Hepatocyte (in vitro differentiated cells): ENCODE measurements around the gene COL4A2. TPM values are rescaled to one million over a fixed set of nuclear protein-coding genes. Genes with fewer than 3 reads are reported as not detected.

Source experiments
- DNase-seq: peaks from one replicate; pipeline ENCODE4 v3.0.0-alpha.2; 2016; ENCODE audit warnings: low spot score
- H2AFZ ChIP-seq: fragments of 200-600 bp; sonication (generic); 2 replicates; pipeline ENCODE4 v1.6.0; 2016; ENCODE audit warnings: antibody characterized with exemption, mild to moderate bottlenecking
- H3K27ac ChIP-seq: fragments of 200-600 bp; sonication (generic); 2 replicates; pipeline ENCODE4 v1.5.1; 2016; ENCODE audit warnings: mild to moderate bottlenecking
- H3K27me3 ChIP-seq: fragments of 200-600 bp; sonication (generic); 2 replicates; pipeline ENCODE4 v1.6.1; 2016
- H3K36me3 ChIP-seq: fragments of 200-600 bp; sonication (generic); replicated peaks from 2 replicates; pipeline ENCODE4 v1.5.1; 2016; ENCODE audit warnings: low read depth; ENCODE audit not compliant: insufficient read depth
- H3K4me1 ChIP-seq: fragments of 200-600 bp; sonication (generic); 2 replicates; pipeline ENCODE4 v1.5.1; 2016; ENCODE audit warnings: mild to moderate bottlenecking, moderate library complexity; ENCODE audit not compliant: insufficient read depth
- H3K4me2 ChIP-seq: fragments of 200-600 bp; sonication (generic); 2 replicates; pipeline ENCODE4 v1.6.0; 2016
- H3K4me3 ChIP-seq: fragments of 200-600 bp; sonication (generic); 2 replicates; pipeline ENCODE4 v1.5.1; 2016; ENCODE audit warnings: mild to moderate bottlenecking
- H3K79me2 ChIP-seq: fragments of 200-600 bp; sonication (generic); 2 replicates; pipeline ENCODE4 v1.6.0; 2017; ENCODE audit warnings: mild to moderate bottlenecking
- H3K9me2 ChIP-seq: fragments of 200-600 bp; sonication (generic); replicated peaks from 2 replicates; pipeline ENCODE4 v1.6.0; 2017; ENCODE audit warnings: mild to moderate bottlenecking; ENCODE audit not compliant: insufficient read depth
- H3K9me3 ChIP-seq: fragments of 200-600 bp; sonication (generic); 2 replicates; pipeline ENCODE4 v1.5.1; 2016; ENCODE audit warnings: low read depth, mild to moderate bottlenecking
- H4K20me1 ChIP-seq: fragments of 200-600 bp; sonication (generic); 2 replicates; pipeline ENCODE4 v1.6.0; 2016; ENCODE audit warnings: mild to moderate bottlenecking; ENCODE audit not compliant: insufficient read depth, poor library complexity, severe bottlenecking
- EZH2 ChIP-seq: fragments of 200-600 bp; sonication (generic); IDR thresholded peaks from 2 replicates; pipeline ENCODE4 v1.6.1; 2016; ENCODE audit warnings: antibody characterized with exemption, mild to moderate bottlenecking, borderline replicate concordance
- EZH2phosphoT487 ChIP-seq: fragments of 200-600 bp; sonication (generic); IDR thresholded peaks from one replicate; pipeline ENCODE4 v1.6.1; 2018; ENCODE audit warnings: antibody characterized with exemption, mild to moderate bottlenecking, low read depth, moderate library complexity; ENCODE audit not compliant: unreplicated experiment, severe bottlenecking
- WGBS: methylation state at CpG from one replicate; pipeline ENCODE4 v1.1.6; 2016; ENCODE audit warnings: low lambda C conversion rate; ENCODE audit errors: missing lambda C conversion rate; 5-methylcytosine and 5-hydroxymethylcytosine counted together
- polyA plus RNA-seq: library from polyadenylated mRNA; unstranded; fragments of >200 nt; fragmentation: Nextera tagmentation; extraction: Ambion mirVana; gene quantifications from 2 replicates; pipeline ENCODE4 v1.2.1, GENCODE V29; 2016
- total RNA-seq: library from RNA; depleted of rRNA; stranded (reverse); fragments of >200 nt; gene quantifications from 2 replicates; pipeline ENCODE4 v1.2.3, GENCODE V29; 2014
- TF ChIP-seq, protein P1 (sequence below): fragments of 200-600 bp; sonication (generic); IDR thresholded peaks from 2 replicates; pipeline ENCODE4 v1.5.1; 2016; ENCODE audit warnings: antibody characterized with exemption, mild to moderate bottlenecking; ENCODE audit not compliant: poor library complexity

Gene COL4A2
- total and polyA plus RNA-seq, 2 experiments from 2014 or later: 171 to 221 TPM

DNA sequence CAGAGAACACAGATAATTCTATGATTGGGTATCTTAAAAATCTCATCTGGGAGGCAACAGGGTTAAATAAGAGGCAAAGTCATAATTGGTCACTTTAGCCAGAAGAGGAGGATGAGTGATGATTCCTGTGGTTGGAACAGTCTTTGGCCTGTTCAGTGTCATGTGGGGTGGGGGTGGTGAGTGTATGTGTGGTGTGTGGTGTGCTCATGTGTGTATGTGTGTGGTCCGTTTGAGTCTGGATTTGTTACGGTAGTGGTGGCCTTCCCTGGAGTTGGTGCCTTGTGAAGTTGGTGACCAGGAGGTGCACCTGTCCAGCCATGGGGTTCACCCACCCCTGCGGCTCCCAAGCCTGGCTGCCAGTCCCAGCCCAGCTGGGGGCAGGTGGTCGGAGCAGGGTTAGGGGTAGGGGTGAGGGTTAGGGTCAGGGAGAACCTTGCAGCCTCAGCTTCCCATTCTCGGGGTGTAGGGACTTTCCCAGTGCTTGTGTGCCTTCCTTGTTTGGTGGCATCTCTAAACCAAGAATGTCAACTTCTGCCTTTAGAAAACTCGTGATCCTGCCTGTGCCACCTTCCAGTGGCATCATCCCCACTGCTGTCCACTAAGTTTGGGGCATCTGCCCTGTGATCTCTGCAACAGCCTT lies 156.9 kb downstream of the COL4A2 start:
- H3K9me3 ChIP-seq: no peaks in the 10 kb centered on the region
- H3K9me2 ChIP-seq: no peaks in the 10 kb centered on the region
- no peak overlapping the region for H3K4me3 ChIP-seq
- 96% methylated on average over 6 of the region's 6 CpGs for WGBS
- no peak for TF ChIP-seq EZH2phosphoT487
- TF ChIP-seq EZH2: no peak
- TF ChIP-seq, protein P1, sequence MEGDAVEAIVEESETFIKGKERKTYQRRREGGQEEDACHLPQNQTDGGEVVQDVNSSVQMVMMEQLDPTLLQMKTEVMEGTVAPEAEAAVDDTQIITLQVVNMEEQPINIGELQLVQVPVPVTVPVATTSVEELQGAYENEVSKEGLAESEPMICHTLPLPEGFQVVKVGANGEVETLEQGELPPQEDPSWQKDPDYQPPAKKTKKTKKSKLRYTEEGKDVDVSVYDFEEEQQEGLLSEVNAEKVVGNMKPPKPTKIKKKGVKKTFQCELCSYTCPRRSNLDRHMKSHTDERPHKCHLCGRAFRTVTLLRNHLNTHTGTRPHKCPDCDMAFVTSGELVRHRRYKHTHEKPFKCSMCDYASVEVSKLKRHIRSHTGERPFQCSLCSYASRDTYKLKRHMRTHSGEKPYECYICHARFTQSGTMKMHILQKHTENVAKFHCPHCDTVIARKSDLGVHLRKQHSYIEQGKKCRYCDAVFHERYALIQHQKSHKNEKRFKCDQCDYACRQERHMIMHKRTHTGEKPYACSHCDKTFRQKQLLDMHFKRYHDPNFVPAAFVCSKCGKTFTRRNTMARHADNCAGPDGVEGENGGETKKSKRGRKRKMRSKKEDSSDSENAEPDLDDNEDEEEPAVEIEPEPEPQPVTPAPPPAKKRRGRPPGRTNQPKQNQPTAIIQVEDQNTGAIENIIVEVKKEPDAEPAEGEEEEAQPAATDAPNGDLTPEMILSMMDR: no peak
- H3K36me3 ChIP-seq: no peaks in the 10 kb centered on the region
- no peak overlapping the region for H2AFZ ChIP-seq
- no peaks in the 10 kb centered on the region for H3K4me1 ChIP-seq
- no peak overlapping the region for H3K4me2 ChIP-seq
- DNase-seq: no peak
- H4K20me1 ChIP-seq: no peaks in the 10 kb centered on the region
- H3K79me2 ChIP-seq: no peaks in the 10 kb centered on the region
- no peaks in the 10 kb centered on the region for H3K27me3 ChIP-seq
- no peak overlapping the region for H3K27ac ChIP-seq

DNA sequence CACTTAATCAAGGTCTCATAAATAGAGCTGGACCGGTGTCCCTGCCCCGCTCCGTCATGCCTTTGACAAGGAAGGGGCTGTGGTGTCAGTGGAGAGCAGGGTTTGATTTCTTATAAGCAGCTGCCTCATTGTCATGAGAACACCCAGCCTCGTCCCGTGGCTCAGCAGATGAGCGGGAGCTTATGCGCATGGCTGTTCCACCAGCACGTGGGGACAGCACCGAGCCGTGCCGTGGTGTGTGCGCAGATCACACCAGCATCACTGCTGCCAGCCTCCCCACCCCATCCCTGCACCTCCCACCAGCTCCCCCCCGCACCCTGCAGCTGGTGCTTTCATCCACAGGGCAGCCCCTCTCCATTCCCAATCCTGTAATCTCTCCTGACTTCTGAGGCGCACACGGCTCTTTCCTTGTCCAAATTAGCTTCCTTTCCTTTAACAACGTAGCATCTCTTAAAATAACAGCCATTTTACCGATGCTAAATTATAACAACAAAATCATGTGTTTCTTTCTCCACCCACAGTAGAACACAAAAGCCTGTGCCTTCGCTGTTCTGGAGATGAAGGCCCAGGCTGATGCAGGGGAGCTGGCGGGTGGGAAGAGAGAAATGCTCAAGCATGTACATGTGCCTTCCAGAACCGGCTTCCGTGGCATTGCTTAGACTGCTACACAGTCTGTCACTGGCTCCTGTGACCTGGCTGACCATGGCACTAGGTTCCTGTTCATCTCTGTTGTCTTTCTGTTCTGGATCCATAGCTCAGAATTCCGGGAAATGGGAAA lies 157.7 kb downstream of the COL4A2 start:
- Histone ChIP-seq H3K4me2 (no peak overlapping the region), H3K4me1 (no peaks in the 10 kb centered on the region), H3K4me3 (no peak overlapping the region), H3K27ac (no peak overlapping the region), H3K9me2 (no peaks in the 10 kb centered on the region), H4K20me1 (no peaks in the 10 kb centered on the region), H3K79me2 (no peaks in the 10 kb centered on the region), H3K9me3 (no peaks in the 10 kb centered on the region), H3K27me3 (no peaks in the 10 kb centered on the region), H2AFZ (no peak overlapping the region), H3K36me3 (no peaks in the 10 kb centered on the region)
- TF ChIP-seq, protein P1: no peak
- TF ChIP-seq EZH2phosphoT487: no peak
- no peak for TF ChIP-seq EZH2
- DNase-seq: no peak
- WGBS: 96% methylated on average over 21 of the region's 22 CpGs

DNA sequence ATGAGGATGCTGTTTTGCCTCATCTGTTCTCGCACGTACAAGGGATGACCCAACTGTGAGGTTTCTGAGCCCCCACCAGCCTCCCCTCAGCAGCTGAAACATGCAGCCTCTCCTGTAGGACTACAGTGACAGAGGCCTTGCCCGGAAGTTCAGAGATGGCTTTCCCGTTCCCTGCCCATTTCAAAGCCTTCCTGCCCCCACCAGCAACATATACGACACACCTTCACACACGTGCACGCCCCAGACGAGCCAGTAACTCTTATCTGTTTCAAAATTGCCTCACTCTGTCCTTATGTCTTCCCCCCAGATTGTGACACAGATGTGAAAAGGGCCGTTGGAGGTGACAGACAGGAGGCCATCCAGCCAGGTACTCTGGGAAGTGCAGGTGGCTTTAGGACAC lies 158.6 kb downstream of the COL4A2 start:
- WGBS: 87% methylated on average over 9 of the region's 9 CpGs
- no peaks in the 10 kb centered on the region for H3K9me2 ChIP-seq
- H2AFZ ChIP-seq: no peak overlapping the region
- H3K79me2 ChIP-seq: no peaks in the 10 kb centered on the region
- H3K27ac ChIP-seq: no peak overlapping the region
- H3K4me1 ChIP-seq: no peaks in the 10 kb centered on the region
- DNase-seq: no peak
- H3K9me3 ChIP-seq: no peaks in the 10 kb centered on the region
- no peak overlapping the region for H3K4me2 ChIP-seq
- H3K36me3 ChIP-seq: no peaks in the 10 kb centered on the region
- no peaks in the 10 kb centered on the region for H3K27me3 ChIP-seq
- H4K20me1 ChIP-seq: no peaks in the 10 kb centered on the region
- no peak for TF ChIP-seq EZH2
- TF ChIP-seq, protein P1: no peak
- no peak for TF ChIP-seq EZH2phosphoT487
- no peak overlapping the region for H3K4me3 ChIP-seq
